A549 (cell line): ENCODE results near the gene SCIN. TPM values are rescaled to one million over a fixed set of nuclear protein-coding genes. Genes with fewer than 3 reads are reported as not detected.
A peak's percentile ranks its signal among the peaks of the same experiment; 100 is the strongest.

ENCODE experiments used
- ATAC-seq, 2 experiments: fragments of 200-7000 bp in 1 of 2; fragments of >200 bp in 1 of 2; cut with Nextera tagmentation in 1 of 2; cut with Tn5 transposase in 1 of 2; 3 replicates each; pipeline versions ENCODE4 v1.8.0 to v1.9.1; 2018 to 2020; ENCODE audit warnings: mild to moderate bottlenecking in 1 of 2, moderate library complexity in 1 of 2
- CTCF ChIA-PET: fragments of 300-600 bp; sonication (Branson Sonifier 250); formaldehyde crosslinking; extraction: SDS; loops from one replicate; lab custom pipeline; 2021; ENCODE audit warnings: antibody characterized with exemption, inconsistent platforms; lab: Yijun Ruan, JAX
- POLR2A ChIA-PET: fragments of 350-600 bp; formaldehyde crosslinking; extraction: SDS; loops from one replicate; lab custom pipeline; 2021; ENCODE audit warnings: antibody characterized with exemption, inconsistent platforms; lab: Yijun Ruan, JAX
- DNase-seq, 2 experiments: peaks; one replicate each; pipeline versions ENCODE4 v3.0.0 to v3.0.0-alpha.2; 2011 to 2016; ENCODE audit warnings: low read depth in 1 of 2, low spot score in 1 of 2
- FAIRE-seq: peaks from 2 replicates; lab custom pipeline; 2011; peaks lifted over from hg19 to GRCh38; lab: Jason Lieb, UNC
- H3K27ac ChIP-seq, 2 experiments: fragments of >200 bp; sonication (Bioruptor Twin); formaldehyde crosslinking; 3 replicates each; pipeline ENCODE4 v1.5.1; 2016 to 2017
- H3K4me1 ChIP-seq: fragments of >200 bp; sonication (Bioruptor Twin); formaldehyde crosslinking; 3 replicates; pipeline ENCODE4 v1.6.1; 2016
- H3K4me2 ChIP-seq: fragments of >200 bp; sonication (Bioruptor Twin); formaldehyde crosslinking; 3 replicates; pipeline ENCODE4 v1.6.1; 2016
- H3K4me3 ChIP-seq: fragments of >200 bp; sonication (Bioruptor Twin); formaldehyde crosslinking; 3 replicates; pipeline ENCODE4 v1.5.1; 2016
- H3K9me3 ChIP-seq: fragments of >200 bp; sonication (Bioruptor Twin); formaldehyde crosslinking; 3 replicates; pipeline ENCODE4 v1.6.1; 2016
- ATOH8 ChIP-seq: fragments of 250-450 bp; sonication (Bioruptor Pico); IDR thresholded peaks from 2 replicates; pipeline ENCODE4 v1.5.0; 2020; ENCODE audit warnings: low read depth, mild to moderate bottlenecking, moderate library complexity
- BCL3 ChIP-seq: fragments of >200 bp; sonication (Bioruptor Twin); formaldehyde crosslinking; IDR thresholded peaks from 3 replicates; pipeline ENCODE4 v1.6.1; 2016
- BHLHE40 ChIP-seq: IDR thresholded peaks from 2 replicates; pipeline ENCODE4 v1.6.1; 2012; ENCODE audit warnings: low read depth, low read length, inconsistent platforms
- CEBPB ChIP-seq, 2 experiments: fragments of >200 bp in 1 of 2; sonication (Bioruptor Twin) in 1 of 2; formaldehyde crosslinking in 1 of 2; IDR thresholded peaks; 2 replicates each; pipeline ENCODE4 v1.6.1; 2012 to 2016
- CHD4 ChIP-seq: fragments of 200-600 bp; sonication (generic); IDR thresholded peaks from 2 replicates; pipeline ENCODE4 v1.6.1; 2016; ENCODE audit warnings: antibody characterized with exemption, mild to moderate bottlenecking, borderline replicate concordance
- E2F6 ChIP-seq: IDR thresholded peaks from 2 replicates; pipeline ENCODE4 v1.6.1; 2012; ENCODE audit warnings: low read depth, borderline replicate concordance
- EP300 ChIP-seq, 2 experiments: fragments of >200 bp; sonication (Bioruptor Twin); formaldehyde crosslinking; IDR thresholded peaks; 2 replicates in 1 of 2; 3 replicates in 1 of 2; pipeline ENCODE4 v1.6.1; 2016 to 2017
- ESRRA ChIP-seq: fragments of 150-350 bp; IDR thresholded peaks from 2 replicates; pipeline ENCODE4 v1.6.1; 2014; ENCODE audit warnings: mild to moderate bottlenecking, low read length, borderline replicate concordance
- FOSL2 ChIP-seq, 2 experiments: fragments of 450-650 bp in 1 of 2; fragments of >200 bp in 1 of 2; sonication (Bioruptor Twin) in 1 of 2; formaldehyde crosslinking; IDR thresholded peaks; 2 replicates each; pipeline versions ENCODE4 v1.5.0 to v1.6.1; 2016 to 2020; ENCODE audit warnings: mild to moderate bottlenecking in 1 of 2, moderate library complexity in 1 of 2
- FOXS1 ChIP-seq: fragments of 250-450 bp; sonication (Bioruptor Pico); IDR thresholded peaks from 2 replicates; pipeline ENCODE4 v1.5.0; 2020; ENCODE audit warnings: mild to moderate bottlenecking, moderate library complexity
- GATA3 ChIP-seq: IDR thresholded peaks from 2 replicates; pipeline ENCODE4 v1.6.1; 2012; ENCODE audit warnings: borderline replicate concordance
- HOXB13 ChIP-seq: fragments of 250-450 bp; sonication (Bioruptor Pico); IDR thresholded peaks from 2 replicates; pipeline ENCODE4 v1.5.0; 2020; ENCODE audit warnings: low read depth, mild to moderate bottlenecking, moderate library complexity
- JUN ChIP-seq, 2 experiments: fragments of >200 bp; sonication (Bioruptor Twin); formaldehyde crosslinking; IDR thresholded peaks; 2 replicates in 1 of 2; 3 replicates in 1 of 2; pipeline ENCODE4 v1.6.1; 2016 to 2017
- JUNB ChIP-seq: fragments of >200 bp; sonication (Bioruptor Twin); formaldehyde crosslinking; IDR thresholded peaks from 2 replicates; pipeline ENCODE4 v1.6.1; 2016
- KDM1A ChIP-seq: fragments of 200-600 bp; sonication (generic); IDR thresholded peaks from 2 replicates; pipeline ENCODE4 v1.6.1; 2016; ENCODE audit warnings: low read depth, mild to moderate bottlenecking
- MAFK ChIP-seq: fragments of 450-650 bp; IDR thresholded peaks from 2 replicates; pipeline ENCODE4 v1.6.1; 2014; ENCODE audit not compliant: partially characterized antibody
- MAX ChIP-seq: IDR thresholded peaks from 2 replicates; pipeline ENCODE4 v1.6.1; 2012
- MYC ChIP-seq: IDR thresholded peaks from 2 replicates; pipeline ENCODE4 v1.6.1; 2012; ENCODE audit warnings: mild to moderate bottlenecking, inconsistent platforms, low read length, improper control_type of control experiment, borderline replicate concordance
- NFE2L2 ChIP-seq: fragments of 150-350 bp; conservative IDR thresholded peaks from 2 replicates; pipeline ENCODE4 v1.6.1; 2014; ENCODE audit warnings: low read length
- NR3C1 ChIP-seq: fragments of >200 bp; sonication (Bioruptor Twin); formaldehyde crosslinking; IDR thresholded peaks from 3 replicates; pipeline ENCODE4 v1.6.1; 2017
- PHF8 ChIP-seq: fragments of 200-600 bp; sonication (generic); IDR thresholded peaks from 2 replicates; pipeline ENCODE4 v1.6.1; 2016; ENCODE audit warnings: low read depth, mild to moderate bottlenecking, antibody characterized with exemption, moderate library complexity, borderline replicate concordance
- POLR2AphosphoS2 ChIP-seq: conservative IDR thresholded peaks from 2 replicates; pipeline ENCODE4 v1.6.1; 2012; ENCODE audit warnings: low read length, improper control_type of control experiment, inconsistent platforms
- RCOR1 ChIP-seq: fragments of 150-350 bp; IDR thresholded peaks from 2 replicates; pipeline ENCODE4 v1.6.1; 2014; ENCODE audit warnings: antibody characterized with exemption, low read length, low read depth
- RFX5 ChIP-seq: fragments of 450-650 bp; IDR thresholded peaks from 2 replicates; pipeline ENCODE4 v1.7.1; 2014; ENCODE audit warnings: antibody characterized with exemption, mild to moderate bottlenecking, moderate library complexity
- SREBF2 ChIP-seq: fragments of 450-650 bp; IDR thresholded peaks from 2 replicates; pipeline ENCODE4 v1.6.1; 2014; ENCODE audit warnings: mild to moderate bottlenecking, moderate library complexity
- ZC3H11A ChIP-seq: fragments of 450-650 bp; IDR thresholded peaks from 2 replicates; pipeline ENCODE4 v1.6.1; 2014; ENCODE audit warnings: antibody characterized with exemption, mild to moderate bottlenecking
- ZFP36 ChIP-seq: fragments of 450-650 bp; IDR thresholded peaks from 2 replicates; pipeline ENCODE4 v1.6.1; 2014; ENCODE audit warnings: borderline replicate concordance; ENCODE audit not compliant: partially characterized antibody
- ZNF302 ChIP-seq: fragments of 250-450 bp; sonication (Bioruptor Pico); IDR thresholded peaks from 2 replicates; pipeline ENCODE4 v1.9.0; 2021; ENCODE audit warnings: inconsistent platforms, mild to moderate bottlenecking, moderate library complexity
- ZSCAN20 ChIP-seq: fragments of 250-450 bp; sonication (Bioruptor Pico); IDR thresholded peaks from 2 replicates; pipeline ENCODE4 v1.8.0; 2022; ENCODE audit warnings: mild to moderate bottlenecking, moderate library complexity
- WGBS: methylation state at CpG from one replicate; pipeline ENCODE4 v1.1.6; 2017; ENCODE audit errors: missing lambda C conversion rate; 5-methylcytosine and 5-hydroxymethylcytosine counted together
- polyA plus RNA-seq, 4 experiments: library from polyadenylated mRNA; depleted of rRNA in 3 of 4; stranded (reverse); fragments of >200 nt; fragmentation: RNase III in 1 of 4; extraction: RNeasy Plus Mini Kit Qiagen cat#74134 plus additional on column Dnase treatment in 1 of 4; gene quantifications; 2 replicates in 3 of 4; 3 replicates in 1 of 4; pipeline ENCODE4 v1.2.3, GENCODE V29; 2011 to 2017
- TF ChIP-seq, protein P1 (sequence below): fragments of 450-650 bp; IDR thresholded peaks from 2 replicates; pipeline ENCODE4 v1.6.1; 2014; ENCODE audit warnings: antibody characterized with exemption

Gene SCIN
- polyA plus RNA-seq, 2 of the 4 experiments (the other 2 are of a cell fraction): 0.05 to 0.27 TPM

- no peak for FAIRE-seq
- CTCF ChIA-PET: interaction anchor here (1.0 to 1.5 kb wide), 2 partner anchors 38 to 40 kb away, joined by 4 to 14 read pairs; no protein-coding TSS in a partner anchor
- peak overlapping the region; percentile 8; the same call in 1 of the 3 replicates for H3K4me2 ChIP-seq
These were observed 75.6 kb downstream of the SCIN start for GRCh38 chr7:12646139-12646538.

DNA sequence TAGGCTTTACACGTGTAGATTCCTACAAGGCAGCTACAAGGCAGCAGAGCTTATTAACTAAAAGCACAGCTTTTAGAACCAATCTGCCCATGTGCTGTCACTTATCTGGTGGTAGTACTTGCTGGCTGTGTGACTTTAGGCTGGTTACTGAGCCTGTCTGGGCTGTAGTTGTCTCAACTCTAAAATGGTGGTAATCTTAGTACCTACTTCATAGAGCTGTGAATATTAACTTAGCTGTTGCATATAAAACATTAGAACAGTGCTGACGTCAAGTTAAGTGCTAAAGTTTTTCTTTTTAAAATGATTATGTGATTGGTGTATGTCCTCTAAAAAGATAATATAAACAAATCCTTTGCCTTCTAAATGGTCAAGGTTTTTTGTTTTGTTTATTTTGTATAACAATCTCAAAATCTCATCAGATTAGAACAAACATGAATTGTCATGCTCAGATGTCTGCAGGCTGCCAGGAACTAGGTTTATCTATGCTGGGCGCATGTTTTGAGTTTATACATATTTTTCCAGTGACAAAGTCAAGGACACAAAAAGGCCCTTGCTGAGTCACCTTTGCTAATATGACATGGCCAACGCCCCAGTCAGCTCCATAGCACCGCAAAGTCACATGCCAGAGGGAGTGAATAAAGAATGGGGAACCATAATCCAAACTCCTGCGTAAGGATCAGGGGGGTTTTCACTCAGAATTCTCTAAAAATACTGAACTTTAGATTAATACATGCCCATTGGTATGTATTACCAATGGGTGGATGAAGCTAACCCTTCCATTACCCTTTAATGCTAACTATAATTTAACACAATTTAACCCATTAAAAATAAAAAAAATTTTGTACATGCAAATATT lies 77.1 kb downstream of the SCIN start:
- Histone ChIP-seq H3K27ac (peak overlapping the region; percentile 68 to 84), H3K9me3 (no peaks in the 10 kb centered on the region), H3K4me3 (no peak overlapping the region), H3K4me1 (peaks cover 50% of the 10 kb centered on the region), H3K4me2 (peak overlapping the region; percentile 52)
- peak; percentile 91 to 95 for ATAC-seq
- TF ChIP-seq BCL3: peak; percentile 19; the same call in 1 of the 3 replicates
- peak; percentile 87 for TF ChIP-seq ZFP36
- TF ChIP-seq, protein P1, sequence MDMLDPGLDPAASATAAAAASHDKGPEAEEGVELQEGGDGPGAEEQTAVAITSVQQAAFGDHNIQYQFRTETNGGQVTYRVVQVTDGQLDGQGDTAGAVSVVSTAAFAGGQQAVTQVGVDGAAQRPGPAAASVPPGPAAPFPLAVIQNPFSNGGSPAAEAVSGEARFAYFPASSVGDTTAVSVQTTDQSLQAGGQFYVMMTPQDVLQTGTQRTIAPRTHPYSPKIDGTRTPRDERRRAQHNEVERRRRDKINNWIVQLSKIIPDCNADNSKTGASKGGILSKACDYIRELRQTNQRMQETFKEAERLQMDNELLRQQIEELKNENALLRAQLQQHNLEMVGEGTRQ: no peak; the same call in 1 of the 2 replicates
- TF ChIP-seq JUNB: peak; percentile 83
- TF ChIP-seq ZC3H11A: no peak
- TF ChIP-seq POLR2AphosphoS2: no peak
- no peak for TF ChIP-seq CHD4
- TF ChIP-seq NFE2L2: peak; percentile 44; the same call in 1 of the 2 replicates
- TF ChIP-seq MAX: peak; percentile 80
- TF ChIP-seq ZSCAN20 (CRISPR knock-in tag): no peak
- TF ChIP-seq FOSL2 (IDR thresholded peaks at IDR 0.05): peak; percentile 78
- TF ChIP-seq FOSL2 (CRISPR knock-in tag; IDR thresholded peaks at IDR 0.05): peak; percentile 94
- TF ChIP-seq EP300 (IDR thresholded peaks at IDR 0.05): peak in 1 of 2 experiments; percentile 61; a peak in 2 of 5 replicates
- no peak for TF ChIP-seq E2F6
- TF ChIP-seq HOXB13: no peak
- TF ChIP-seq NR3C1: no peak
- TF ChIP-seq MAFK: peak; percentile 85
- no peak for TF ChIP-seq RFX5
- TF ChIP-seq ESRRA: 0 out of 2 replicates have a peak, but pooled peaks have one; percentile 57
- no peak for TF ChIP-seq KDM1A
- TF ChIP-seq FOXS1: peak; percentile 64; the same call in 1 of the 2 replicates
- TF ChIP-seq PHF8: no peak
- peak; percentile 51 to 72; a peak in 3 of 5 replicates for TF ChIP-seq JUN (IDR thresholded peaks at IDR 0.05)
- peak; percentile 94 for TF ChIP-seq GATA3
- ChIA-PET CTCF (interaction anchor here (0.6 to 1.7 kb wide), 3 partner anchors 39 to 1393 kb away, joined by 3 to 15 read pairs (median 3); partner anchors contain the start of gene ARL4A), POLR2A (interaction anchor here (1.2 kb wide), 1 partner anchor 39 kb away, joined by 7 read pairs; the partner anchor contains the start of gene ARL4A)
- WGBS: 10% methylated on average over 6 of the region's 6 CpGs
- peak; percentile 44 to 88 for DNase-seq
- peak; percentile 87 for FAIRE-seq

More at GRCh38 chr7:12646139-12646538, 75.6 kb downstream of the SCIN start:
- ATAC-seq (no peak), DNase-seq (no peak)
- POLR2A ChIA-PET: no interaction called here
- no peak for TF ChIP-seq CEBPB (IDR thresholded peaks at IDR 0.05)
- TF ChIP-seq ZC3H11A: no peak
- TF ChIP-seq MAX: no peak
- no peak for TF ChIP-seq EP300 (IDR thresholded peaks at IDR 0.05)
- no peak for TF ChIP-seq ATOH8 (CRISPR knock-in tag)
- no peak for TF ChIP-seq NR3C1
- TF ChIP-seq ZNF302 (CRISPR knock-in tag): no peak
- no peak for TF ChIP-seq MYC
- no peak for TF ChIP-seq MAFK
- TF ChIP-seq GATA3: no peak
- TF ChIP-seq FOXS1: no peak
- TF ChIP-seq KDM1A: no peak
- TF ChIP-seq, protein P1: no peak
- no peak for TF ChIP-seq BHLHE40
- TF ChIP-seq RCOR1: no peak
- no peak for TF ChIP-seq SREBF2
- peak overlapping the region; percentile 68 to 76 for H3K27ac ChIP-seq
- no peaks in the 10 kb centered on the region for H3K9me3 ChIP-seq
- H3K4me1 ChIP-seq: peaks cover 48% of the 10 kb centered on the region
- H3K4me3 ChIP-seq: no peak overlapping the region
- WGBS: 77% methylated on average over 1 of the region's 1 CpG
